GM23248 (cell line): Measurements from ENCODE around the gene KLF1.

Experiments used
- EZH2 ChIP-seq: fragments of 200-600 bp; sonication (generic); IDR thresholded peaks from 2 replicates; pipeline ENCODE4 v1.6.1; 2018; ENCODE audit warnings: antibody characterized with exemption, mild to moderate bottlenecking; ENCODE audit not compliant: insufficient read depth, poor library complexity, severe bottlenecking
- EZH2phosphoT487 ChIP-seq: fragments of 200-600 bp; sonication (generic); IDR thresholded peaks from 2 replicates; pipeline ENCODE4 v1.6.1; 2018; ENCODE audit warnings: antibody characterized with exemption, moderate library complexity, mild to moderate bottlenecking, low read depth; ENCODE audit not compliant: insufficient read depth

DNA sequence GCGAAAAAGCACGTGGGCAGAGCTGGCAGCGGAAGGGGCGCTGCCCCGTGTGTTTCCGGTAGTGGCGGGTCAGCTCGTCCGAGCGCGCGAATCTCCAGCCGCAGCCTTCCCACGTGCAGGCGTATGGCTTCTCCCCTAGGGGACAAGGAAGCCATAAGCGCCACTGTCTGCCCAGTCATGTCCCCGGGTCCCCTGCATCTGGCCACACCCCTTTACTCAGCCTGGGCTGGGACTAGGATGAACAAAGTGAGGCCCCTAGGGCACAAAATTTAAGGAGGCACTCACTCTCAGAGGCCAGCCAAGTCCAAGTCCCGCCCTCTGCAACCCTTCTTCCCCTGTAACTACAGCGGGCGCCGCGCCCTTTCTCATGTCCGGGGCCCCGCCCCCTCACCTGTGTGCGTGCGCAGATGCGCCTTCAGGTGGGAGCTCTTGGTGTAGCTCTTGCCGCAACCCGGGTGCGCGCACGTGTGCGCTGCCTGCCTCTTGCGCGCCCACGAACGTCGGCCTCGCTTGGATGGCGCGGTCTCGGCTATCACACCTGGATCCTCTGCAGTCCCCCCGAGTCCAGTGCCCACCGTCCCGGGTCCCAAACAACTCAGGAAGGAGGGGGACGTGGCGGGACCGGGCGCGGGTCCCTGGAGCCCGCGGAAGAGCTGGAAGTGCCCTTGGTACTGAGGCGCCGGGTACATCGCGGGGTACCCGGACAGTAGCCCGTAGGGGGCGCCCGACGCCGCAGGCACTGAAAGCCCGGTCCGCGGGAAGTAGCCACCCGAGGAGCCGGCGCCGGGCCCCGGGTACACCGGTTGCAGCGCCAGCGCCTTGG, 1.9 kb downstream of the KLF1 start:
- no peak for TF ChIP-seq EZH2phosphoT487
- TF ChIP-seq EZH2, result no peak
